Hepatocyte (in vitro differentiated cells): ENCODE results near the gene AK6. TPM values are rescaled to one million over a fixed set of nuclear protein-coding genes. Genes with fewer than 3 reads are reported as not detected.

Source experiments
- DNase-seq: peaks from one replicate; pipeline ENCODE4 v3.0.0-alpha.2; 2016; ENCODE audit warnings: low spot score
- H2AFZ ChIP-seq: fragments of 200-600 bp; sonication (generic); 2 replicates; pipeline ENCODE4 v1.6.0; 2016; ENCODE audit warnings: antibody characterized with exemption, mild to moderate bottlenecking
- H3K27ac ChIP-seq: fragments of 200-600 bp; sonication (generic); 2 replicates; pipeline ENCODE4 v1.5.1; 2016; ENCODE audit warnings: mild to moderate bottlenecking
- H3K27me3 ChIP-seq: fragments of 200-600 bp; sonication (generic); 2 replicates; pipeline ENCODE4 v1.6.1; 2016
- H3K36me3 ChIP-seq: fragments of 200-600 bp; sonication (generic); replicated peaks from 2 replicates; pipeline ENCODE4 v1.5.1; 2016; ENCODE audit warnings: low read depth; ENCODE audit not compliant: insufficient read depth
- H3K4me1 ChIP-seq: fragments of 200-600 bp; sonication (generic); 2 replicates; pipeline ENCODE4 v1.5.1; 2016; ENCODE audit warnings: mild to moderate bottlenecking, moderate library complexity; ENCODE audit not compliant: insufficient read depth
- H3K4me2 ChIP-seq: fragments of 200-600 bp; sonication (generic); 2 replicates; pipeline ENCODE4 v1.6.0; 2016
- H3K4me3 ChIP-seq: fragments of 200-600 bp; sonication (generic); 2 replicates; pipeline ENCODE4 v1.5.1; 2016; ENCODE audit warnings: mild to moderate bottlenecking
- H3K79me2 ChIP-seq: fragments of 200-600 bp; sonication (generic); 2 replicates; pipeline ENCODE4 v1.6.0; 2017; ENCODE audit warnings: mild to moderate bottlenecking
- H3K9me2 ChIP-seq: fragments of 200-600 bp; sonication (generic); replicated peaks from 2 replicates; pipeline ENCODE4 v1.6.0; 2017; ENCODE audit warnings: mild to moderate bottlenecking; ENCODE audit not compliant: insufficient read depth
- H3K9me3 ChIP-seq: fragments of 200-600 bp; sonication (generic); 2 replicates; pipeline ENCODE4 v1.5.1; 2016; ENCODE audit warnings: low read depth, mild to moderate bottlenecking
- H4K20me1 ChIP-seq: fragments of 200-600 bp; sonication (generic); 2 replicates; pipeline ENCODE4 v1.6.0; 2016; ENCODE audit warnings: mild to moderate bottlenecking; ENCODE audit not compliant: insufficient read depth, poor library complexity, severe bottlenecking
- EZH2 ChIP-seq: fragments of 200-600 bp; sonication (generic); IDR thresholded peaks from 2 replicates; pipeline ENCODE4 v1.6.1; 2016; ENCODE audit warnings: antibody characterized with exemption, mild to moderate bottlenecking, borderline replicate concordance
- EZH2phosphoT487 ChIP-seq: fragments of 200-600 bp; sonication (generic); IDR thresholded peaks from one replicate; pipeline ENCODE4 v1.6.1; 2018; ENCODE audit warnings: antibody characterized with exemption, mild to moderate bottlenecking, low read depth, moderate library complexity; ENCODE audit not compliant: unreplicated experiment, severe bottlenecking
- WGBS: methylation state at CpG from one replicate; pipeline ENCODE4 v1.1.6; 2016; ENCODE audit warnings: low lambda C conversion rate; ENCODE audit errors: missing lambda C conversion rate; 5-methylcytosine and 5-hydroxymethylcytosine counted together
- polyA plus RNA-seq: library from polyadenylated mRNA; unstranded; fragments of >200 nt; fragmentation: Nextera tagmentation; extraction: Ambion mirVana; gene quantifications from 2 replicates; pipeline ENCODE4 v1.2.1, GENCODE V29; 2016
- total RNA-seq: library from RNA; depleted of rRNA; stranded (reverse); fragments of >200 nt; gene quantifications from 2 replicates; pipeline ENCODE4 v1.2.3, GENCODE V29; 2014
- TF ChIP-seq, protein P1 (sequence below): fragments of 200-600 bp; sonication (generic); IDR thresholded peaks from 2 replicates; pipeline ENCODE4 v1.5.1; 2016; ENCODE audit warnings: antibody characterized with exemption, mild to moderate bottlenecking; ENCODE audit not compliant: poor library complexity

The AK6 gene
- total and polyA plus RNA-seq, 2 experiments from 2014 or later = 43.2 to 89.7 TPM

DNA sequence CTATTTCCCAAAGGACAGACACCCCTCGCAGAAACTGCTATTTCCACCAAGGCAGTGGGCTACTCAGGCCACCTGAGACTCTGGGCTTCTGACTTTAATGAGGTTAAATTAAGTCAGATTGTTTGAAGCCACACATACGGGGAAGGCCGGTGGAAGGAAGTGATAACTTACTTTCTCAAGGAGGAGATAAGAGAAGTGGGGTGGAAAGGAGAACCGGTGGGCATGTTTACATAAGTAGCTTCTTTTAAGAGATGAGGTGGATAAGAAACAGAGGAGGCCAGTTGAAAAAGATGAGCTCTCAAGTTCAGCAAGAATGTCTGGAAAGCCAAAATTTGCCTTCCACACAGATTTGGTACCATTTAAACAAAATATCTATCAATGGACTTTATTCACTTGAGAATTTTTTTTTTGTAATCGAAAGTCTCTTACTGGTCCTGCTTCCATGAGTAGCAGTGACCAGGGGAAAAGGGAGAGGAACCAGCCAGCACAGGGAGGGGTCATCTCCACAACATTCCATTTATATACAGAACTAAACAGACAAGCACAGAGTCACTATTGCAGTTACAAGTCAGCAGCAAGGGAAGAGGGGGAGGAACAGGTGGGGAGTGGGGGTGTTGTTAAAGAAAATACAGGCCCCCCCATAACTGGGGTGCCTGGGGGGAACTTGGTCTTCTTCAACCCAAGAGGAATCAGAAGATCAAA is 56.7 kb downstream of the AK6 start:
- no peaks in the 10 kb centered on the region for H3K9me2 ChIP-seq
- no peak overlapping the region for H2AFZ ChIP-seq
- H3K4me2 ChIP-seq = no peak overlapping the region
- DNase-seq = no peak
- H3K9me3 ChIP-seq = no peaks in the 10 kb centered on the region
- H3K4me1 ChIP-seq = no peaks in the 10 kb centered on the region
- no peaks in the 10 kb centered on the region for H3K27me3 ChIP-seq
- H3K27ac ChIP-seq = no peak overlapping the region
- H3K79me2 ChIP-seq = no peaks in the 10 kb centered on the region
- H3K4me3 ChIP-seq = no peak overlapping the region
- 43% methylated on average over 5 of the region's 5 CpGs for WGBS
- TF ChIP-seq, protein P1, sequence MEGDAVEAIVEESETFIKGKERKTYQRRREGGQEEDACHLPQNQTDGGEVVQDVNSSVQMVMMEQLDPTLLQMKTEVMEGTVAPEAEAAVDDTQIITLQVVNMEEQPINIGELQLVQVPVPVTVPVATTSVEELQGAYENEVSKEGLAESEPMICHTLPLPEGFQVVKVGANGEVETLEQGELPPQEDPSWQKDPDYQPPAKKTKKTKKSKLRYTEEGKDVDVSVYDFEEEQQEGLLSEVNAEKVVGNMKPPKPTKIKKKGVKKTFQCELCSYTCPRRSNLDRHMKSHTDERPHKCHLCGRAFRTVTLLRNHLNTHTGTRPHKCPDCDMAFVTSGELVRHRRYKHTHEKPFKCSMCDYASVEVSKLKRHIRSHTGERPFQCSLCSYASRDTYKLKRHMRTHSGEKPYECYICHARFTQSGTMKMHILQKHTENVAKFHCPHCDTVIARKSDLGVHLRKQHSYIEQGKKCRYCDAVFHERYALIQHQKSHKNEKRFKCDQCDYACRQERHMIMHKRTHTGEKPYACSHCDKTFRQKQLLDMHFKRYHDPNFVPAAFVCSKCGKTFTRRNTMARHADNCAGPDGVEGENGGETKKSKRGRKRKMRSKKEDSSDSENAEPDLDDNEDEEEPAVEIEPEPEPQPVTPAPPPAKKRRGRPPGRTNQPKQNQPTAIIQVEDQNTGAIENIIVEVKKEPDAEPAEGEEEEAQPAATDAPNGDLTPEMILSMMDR = no peak
- no peak for TF ChIP-seq EZH2phosphoT487
- H4K20me1 ChIP-seq = no peaks in the 10 kb centered on the region
- no peaks in the 10 kb centered on the region for H3K36me3 ChIP-seq

DNA sequence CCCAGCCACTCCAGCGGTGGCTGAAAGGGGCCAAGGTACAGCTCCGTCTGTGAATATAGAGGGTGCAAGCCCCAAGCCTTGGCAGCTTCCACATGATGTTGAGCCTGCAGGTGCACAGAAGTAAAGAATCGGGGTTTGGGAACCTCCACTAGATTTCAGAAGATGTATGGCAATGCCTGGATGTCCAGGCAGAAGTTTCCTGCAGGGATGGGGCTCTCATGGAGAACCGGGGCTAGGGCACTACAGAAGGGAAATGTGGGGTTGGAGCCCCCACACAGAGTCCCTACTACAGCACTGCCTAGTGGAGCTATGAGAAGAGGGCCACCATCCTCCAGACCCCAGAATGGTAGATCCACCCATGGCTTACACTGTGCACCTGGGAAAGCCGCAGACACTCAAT is 59.9 kb downstream of the AK6 start:
- Histone ChIP-seq H3K9me3 (no peaks in the 10 kb centered on the region), H3K9me2 (no peaks in the 10 kb centered on the region), H3K27me3 (no peaks in the 10 kb centered on the region), H3K4me2 (no peak overlapping the region), H4K20me1 (no peaks in the 10 kb centered on the region), H3K4me3 (no peak overlapping the region), H3K4me1 (no peaks in the 10 kb centered on the region), H3K79me2 (no peaks in the 10 kb centered on the region), H3K36me3 (no peaks in the 10 kb centered on the region), H2AFZ (no peak overlapping the region), H3K27ac (no peak overlapping the region)
- 95% methylated on average over 5 of the region's 5 CpGs for WGBS
- no peak for DNase-seq
- no peak for TF ChIP-seq EZH2phosphoT487
- no peak for TF ChIP-seq EZH2
- TF ChIP-seq, protein P1 = no peak

DNA sequence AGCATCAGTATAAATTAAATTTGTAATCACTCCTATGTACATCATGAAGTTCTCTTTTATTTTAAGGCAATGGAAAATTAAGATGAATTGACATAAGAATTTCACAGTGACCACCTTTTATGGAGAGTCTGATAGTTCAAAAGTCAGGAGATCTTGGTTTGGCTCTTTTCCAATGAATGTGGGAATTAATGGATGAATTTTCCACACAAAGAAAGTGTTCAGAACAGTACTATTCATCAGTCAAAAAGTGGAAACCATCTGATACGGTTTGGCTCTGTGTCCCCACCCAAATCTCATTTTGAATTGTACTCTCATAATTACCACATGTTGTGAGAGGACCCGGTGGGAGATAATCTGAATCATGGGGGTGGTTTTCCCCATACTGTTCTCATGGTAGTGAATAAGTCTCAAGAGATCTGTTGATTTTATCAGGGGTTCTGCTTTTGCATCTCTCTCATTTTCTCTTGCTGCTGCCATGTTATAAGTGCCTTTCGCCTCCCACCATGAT is 61.2 kb downstream of the AK6 start:
- H3K4me2 ChIP-seq = no peak overlapping the region
- WGBS = 68% methylated on average over 3 of the region's 3 CpGs
- TF ChIP-seq, protein P1 = no peak
- TF ChIP-seq EZH2phosphoT487 (no peak), EZH2 (no peak)

More for the DNA sequence above, 61.2 kb downstream of the AK6 start:
- Histone ChIP-seq H3K27me3 (no peaks in the 10 kb centered on the region), H3K27ac (no peak overlapping the region), H3K79me2 (no peaks in the 10 kb centered on the region), H3K9me2 (no peaks in the 10 kb centered on the region), H3K4me1 (no peaks in the 10 kb centered on the region), H3K9me3 (no peaks in the 10 kb centered on the region), H3K4me3 (no peak overlapping the region), H2AFZ (no peak overlapping the region), H4K20me1 (no peaks in the 10 kb centered on the region), H3K36me3 (no peaks in the 10 kb centered on the region)
- DNase-seq = no peak
